NCI-H2227 (cell line): Measurements from ENCODE around the gene STAT5B.

ENCODE experiments used
- DNase-seq: peaks from one replicate; lab custom pipeline; 2025; ENCODE audit not compliant: unreplicated experiment; lab: John Stamatoyannopoulos, UW

Gene STAT5B

DNA sequence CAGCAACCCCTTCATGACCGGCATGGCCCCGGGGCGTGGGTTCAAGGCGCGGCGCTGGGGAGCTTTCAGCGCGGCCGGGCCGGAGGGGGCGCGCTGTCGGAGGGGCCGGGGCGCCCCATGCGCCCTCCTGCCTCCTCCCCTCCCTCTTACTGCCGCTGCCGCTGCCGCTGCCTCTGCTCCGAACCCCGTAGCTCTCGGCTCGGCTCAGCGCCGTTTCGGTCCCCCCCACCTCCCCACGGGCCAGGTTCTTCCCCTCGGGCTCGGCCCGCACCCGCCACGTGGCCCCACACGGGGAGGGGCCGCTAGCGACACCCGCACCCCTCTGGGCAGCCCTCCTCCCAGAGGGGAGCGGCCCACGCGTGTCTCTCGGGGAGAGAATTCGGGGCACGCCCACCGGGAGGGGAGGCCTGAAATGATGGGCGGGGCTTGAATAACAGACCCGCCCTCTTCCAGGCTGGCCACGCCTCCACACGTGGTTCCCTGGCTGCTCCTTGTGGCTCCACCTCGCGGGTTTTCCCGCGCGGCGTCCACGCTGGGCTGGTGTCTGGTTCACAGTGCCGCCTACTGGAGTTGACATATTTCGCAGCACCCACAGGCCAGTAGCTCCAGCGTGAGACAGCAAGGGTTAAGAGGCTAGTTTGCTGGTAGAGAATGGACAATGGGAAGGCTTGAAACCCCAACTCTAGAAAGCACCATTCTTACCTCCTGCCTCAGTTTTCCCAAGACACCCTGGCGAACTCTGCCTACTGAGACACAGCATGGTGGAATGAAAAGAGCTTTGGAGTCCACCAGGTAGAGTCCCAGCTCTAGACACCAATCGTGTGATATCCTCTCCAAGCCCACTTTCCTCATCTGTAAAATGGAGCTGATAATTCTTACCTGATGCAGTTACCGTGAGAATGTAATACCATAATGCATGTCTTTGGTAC, 95.0 kb downstream of the STAT5B start, which contains the start of gene KCNH4:
Gene KCNH4 (minus strand): TSS at position 221 of the 929 bp plus-strand sequence. CDS start 197 bp downstream, at position 24.
- peak; percentile 96 for DNase-seq

DNA sequence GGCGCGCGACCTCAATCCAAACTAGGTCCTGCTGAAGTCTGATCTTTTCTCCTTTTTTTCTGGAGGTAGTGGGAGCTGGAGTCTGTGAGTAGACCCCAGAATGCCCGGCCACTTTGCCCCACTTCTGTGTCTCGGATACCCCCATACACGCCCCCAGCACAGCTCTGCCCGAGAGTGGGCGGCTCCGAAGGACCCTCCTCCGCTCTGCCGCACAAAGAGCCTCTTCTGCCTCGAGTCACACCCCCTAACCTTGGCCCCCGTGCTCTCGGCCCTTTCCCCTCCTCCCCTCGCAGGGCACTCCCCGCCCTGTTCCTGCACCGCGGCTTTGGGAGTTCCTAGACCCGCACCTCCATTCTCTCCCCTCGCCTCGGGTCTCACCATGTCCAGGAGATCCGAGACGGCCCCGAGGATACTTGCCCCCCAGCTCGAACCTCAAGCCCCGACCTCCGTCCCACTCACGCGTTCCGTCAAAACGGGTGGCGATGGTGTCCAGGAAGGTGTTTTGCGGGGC, 95.7 kb downstream of the STAT5B start:
- DNase-seq, result no peak

DNA sequence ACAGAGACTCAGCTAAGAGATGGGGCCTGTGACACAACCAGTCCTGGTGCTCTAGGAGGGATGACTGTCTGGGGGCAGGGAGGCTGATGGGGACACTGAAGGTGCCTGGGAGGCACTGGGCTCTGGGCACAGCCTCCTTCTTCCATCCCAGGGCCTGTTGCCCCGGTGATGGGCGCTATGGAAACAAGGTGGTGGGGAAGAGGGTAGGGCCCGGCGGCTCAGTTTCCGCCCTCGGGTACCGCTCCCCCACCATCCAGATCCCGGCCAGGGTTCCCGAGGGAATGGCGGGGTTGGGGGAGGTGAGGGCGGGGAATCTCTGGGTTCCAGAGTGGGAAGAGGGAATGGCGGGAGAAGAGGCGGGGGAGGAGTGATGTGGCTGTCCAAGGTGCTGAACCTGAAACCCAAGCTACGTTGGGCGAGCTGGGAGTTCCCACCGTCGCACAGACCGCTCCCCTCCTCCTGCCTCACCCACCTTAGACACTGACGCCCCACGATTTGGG, 96.2 kb downstream of the STAT5B start:
- peak; percentile 71 for DNase-seq

DNA sequence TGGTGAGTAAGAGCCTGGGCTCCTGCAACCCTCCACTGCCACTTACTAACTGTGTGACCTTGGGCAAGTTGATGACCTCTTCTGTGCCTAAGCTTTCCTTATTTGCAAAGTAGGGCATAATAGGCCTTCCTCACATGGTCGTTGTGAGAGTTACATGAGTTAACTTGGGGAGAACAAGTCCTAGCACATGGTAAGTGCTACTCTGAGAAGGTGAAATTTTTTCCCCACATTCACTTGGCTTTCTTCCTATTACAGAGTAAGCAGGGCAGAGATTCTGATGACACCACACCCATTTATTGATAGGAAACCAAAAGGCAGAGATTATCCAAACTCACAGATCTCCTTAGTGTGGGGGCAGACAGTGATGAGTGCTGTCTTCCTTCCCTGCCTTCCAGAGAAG, 96.9 kb downstream of the STAT5B start:
- DNase-seq, result no peak

DNA sequence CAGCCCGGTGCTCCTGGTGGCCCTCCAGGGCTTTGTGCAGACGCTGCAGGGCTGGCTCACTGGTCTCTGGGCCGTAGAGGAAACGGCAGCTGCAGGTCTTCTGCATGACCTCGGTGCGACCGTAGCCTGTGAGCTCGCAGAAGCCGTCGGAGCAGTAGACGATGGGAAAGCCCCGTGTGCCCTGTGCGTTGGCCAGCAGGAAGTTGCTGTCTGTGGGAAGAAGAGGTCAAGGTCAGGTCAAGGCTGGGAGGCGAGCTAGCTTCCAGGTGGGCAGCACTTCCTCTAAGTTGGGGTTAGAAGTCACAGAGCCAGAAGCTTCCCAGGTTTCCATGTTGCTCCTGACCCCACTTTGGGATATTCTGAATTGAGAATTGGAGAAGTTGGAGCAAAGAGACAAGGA, 97.4 kb downstream of the STAT5B start:
- DNase-seq, result no peak

DNA sequence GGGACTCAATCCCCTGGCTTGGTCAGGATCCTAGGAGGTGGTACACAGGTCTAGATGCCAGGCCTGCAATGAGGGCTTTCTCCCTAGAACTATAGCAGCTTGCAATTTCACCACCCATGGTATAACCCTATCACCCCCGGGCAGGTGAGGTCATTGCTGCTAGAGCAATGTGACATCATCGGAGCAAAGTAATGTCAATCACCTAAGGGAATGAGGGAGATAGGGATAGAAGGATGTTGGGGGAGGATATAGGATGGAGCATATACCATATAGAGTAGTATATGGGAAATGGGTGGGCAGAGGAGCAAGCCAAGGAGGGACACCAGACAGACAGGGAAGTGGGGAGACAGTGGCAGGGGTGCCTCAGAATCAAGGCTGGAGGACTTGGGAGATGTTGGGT, 98.5 kb downstream of the STAT5B start:
- DNase-seq, result no peak

DNA sequence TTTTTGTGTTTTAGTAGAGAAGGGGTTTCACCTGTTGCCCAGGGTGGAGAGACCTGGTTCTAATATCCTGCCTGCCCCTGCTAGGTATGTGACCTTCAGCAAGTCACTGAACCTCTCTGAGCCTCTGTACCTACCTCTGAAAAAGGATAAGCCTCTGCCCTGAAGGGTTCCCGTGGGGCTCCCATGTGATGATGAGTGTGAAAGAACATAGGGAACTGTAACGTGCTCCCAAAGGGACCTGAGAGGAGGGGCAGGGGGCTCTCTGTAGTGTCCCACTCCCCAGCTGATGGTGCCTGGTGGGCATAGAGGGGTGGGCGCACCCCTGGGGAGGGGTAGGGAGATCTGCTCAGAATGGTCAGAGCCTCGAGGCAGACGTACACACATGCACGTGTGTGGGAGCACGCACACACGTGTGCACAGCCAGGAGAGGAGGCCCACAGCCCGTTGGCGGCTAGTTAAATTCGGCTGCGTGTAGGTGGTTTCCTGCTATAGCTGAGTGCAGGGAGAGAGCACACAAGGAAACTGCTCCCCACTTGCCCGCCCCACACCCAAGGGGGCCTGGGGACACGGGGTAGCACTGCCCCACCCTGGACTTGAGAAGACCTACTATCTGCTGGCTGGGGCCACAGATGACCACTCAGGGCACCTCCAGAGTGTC, 101.9 kb downstream of the STAT5B start:
- DNase-seq, result no peak

DNA sequence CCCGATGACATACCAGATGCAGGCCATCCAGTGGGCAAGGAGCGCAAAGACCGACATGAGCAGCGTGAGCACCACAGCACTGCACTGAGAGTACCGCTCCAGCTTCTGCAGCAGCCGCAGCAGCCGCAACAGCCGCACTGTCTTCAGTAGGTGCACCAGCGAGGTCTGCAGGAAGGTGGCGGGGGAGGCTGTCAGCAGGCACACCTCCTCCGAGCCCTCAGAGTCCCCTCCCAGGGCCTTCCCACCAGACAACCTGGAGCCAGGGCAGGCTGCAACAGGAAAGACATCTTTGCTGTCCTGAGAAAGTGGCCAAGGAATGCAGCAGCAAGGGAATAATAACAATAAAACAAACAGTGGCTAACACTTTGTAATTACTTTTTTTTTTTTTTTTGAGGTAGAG, 104.4 kb downstream of the STAT5B start:
- peak; percentile 19 for DNase-seq

DNA sequence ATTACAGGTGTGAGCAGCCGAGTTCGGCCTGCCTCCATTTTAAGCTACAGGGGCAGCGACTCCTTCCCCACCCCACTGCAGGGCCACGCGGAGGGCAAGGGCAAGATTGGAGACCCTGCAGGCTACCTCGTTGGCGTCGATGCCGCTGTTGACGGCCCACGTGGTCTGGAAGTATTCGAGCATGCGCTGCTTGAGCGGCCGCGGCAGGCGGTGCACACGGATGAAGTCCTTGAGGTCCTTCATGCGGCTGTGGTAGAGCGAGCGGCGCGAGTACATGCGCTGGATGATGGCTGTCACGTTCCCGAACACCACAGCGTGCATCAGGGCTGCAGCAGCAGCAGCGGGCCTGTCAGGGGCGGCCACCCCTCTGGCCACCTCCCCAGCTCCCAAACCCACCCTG, 106.8 kb downstream of the STAT5B start:
- no peak for DNase-seq

DNA sequence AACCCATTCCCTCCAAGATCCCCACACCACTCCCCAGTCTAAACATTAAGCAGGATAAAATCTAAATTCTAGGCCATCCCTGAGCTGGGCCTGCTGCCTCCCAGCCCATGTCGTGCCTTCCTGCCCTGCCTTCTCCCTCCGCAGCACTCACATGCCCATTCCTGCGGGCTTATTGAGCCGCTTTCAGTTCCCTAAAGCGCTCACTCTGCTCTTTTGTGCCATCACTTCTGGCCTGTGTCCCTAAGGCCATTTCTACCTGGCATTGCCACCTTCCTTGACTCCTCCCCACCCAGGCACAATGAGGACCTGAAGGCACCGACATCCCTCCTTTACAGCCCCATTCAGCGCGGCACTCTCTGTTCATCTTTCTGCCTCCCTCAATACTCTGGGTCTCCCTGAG, 108.4 kb downstream of the STAT5B start:
- DNase-seq, result no peak

DNA sequence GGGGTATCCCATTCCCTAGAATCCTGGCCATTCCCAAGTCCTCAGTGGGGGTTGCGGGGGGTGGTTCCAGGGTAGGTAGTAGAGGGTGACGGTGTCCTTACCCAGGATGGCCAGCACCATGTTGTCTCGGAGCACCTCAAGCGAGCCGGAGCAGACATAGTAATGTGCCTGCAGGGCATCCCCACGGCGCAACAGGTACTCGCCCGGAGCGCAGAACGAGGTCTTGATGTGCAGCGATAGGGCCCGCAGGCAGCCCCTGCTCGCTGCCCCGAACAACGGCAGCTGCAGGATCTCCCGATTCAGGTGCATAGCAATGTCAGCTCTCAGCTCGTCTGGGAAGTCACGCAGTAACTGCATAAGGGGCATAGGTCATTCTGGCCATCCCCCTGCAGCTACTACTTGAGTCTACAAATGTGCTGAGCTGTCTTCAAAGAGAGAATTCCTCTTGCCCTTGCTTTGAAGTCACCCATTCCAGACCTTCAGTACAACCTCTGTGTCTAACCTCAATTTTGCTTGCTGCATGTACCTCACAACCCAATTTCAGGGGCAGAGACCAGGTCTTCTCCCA, 109.9 kb downstream of the STAT5B start:
- no peak for DNase-seq

DNA sequence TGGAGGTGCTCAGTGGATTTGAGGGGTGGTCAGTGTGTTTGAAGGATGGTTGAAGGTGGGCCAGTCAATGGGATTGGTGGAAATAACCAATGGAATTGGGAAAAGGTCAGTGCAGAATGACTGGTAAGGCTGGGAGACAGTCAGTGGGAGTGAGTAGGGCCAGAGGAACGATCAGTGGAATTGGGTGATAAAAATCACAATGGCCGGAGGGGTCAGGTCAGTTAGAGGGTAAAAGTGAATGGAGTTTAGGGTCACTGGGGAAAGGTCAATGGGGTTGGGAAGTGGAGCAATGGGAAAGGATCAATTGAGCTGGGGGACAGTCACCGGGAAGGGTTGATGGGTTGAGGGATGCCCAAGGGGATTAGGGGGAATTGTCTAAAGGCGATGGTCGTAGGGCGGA, 110.4 kb downstream of the STAT5B start:
- no peak for DNase-seq

DNA sequence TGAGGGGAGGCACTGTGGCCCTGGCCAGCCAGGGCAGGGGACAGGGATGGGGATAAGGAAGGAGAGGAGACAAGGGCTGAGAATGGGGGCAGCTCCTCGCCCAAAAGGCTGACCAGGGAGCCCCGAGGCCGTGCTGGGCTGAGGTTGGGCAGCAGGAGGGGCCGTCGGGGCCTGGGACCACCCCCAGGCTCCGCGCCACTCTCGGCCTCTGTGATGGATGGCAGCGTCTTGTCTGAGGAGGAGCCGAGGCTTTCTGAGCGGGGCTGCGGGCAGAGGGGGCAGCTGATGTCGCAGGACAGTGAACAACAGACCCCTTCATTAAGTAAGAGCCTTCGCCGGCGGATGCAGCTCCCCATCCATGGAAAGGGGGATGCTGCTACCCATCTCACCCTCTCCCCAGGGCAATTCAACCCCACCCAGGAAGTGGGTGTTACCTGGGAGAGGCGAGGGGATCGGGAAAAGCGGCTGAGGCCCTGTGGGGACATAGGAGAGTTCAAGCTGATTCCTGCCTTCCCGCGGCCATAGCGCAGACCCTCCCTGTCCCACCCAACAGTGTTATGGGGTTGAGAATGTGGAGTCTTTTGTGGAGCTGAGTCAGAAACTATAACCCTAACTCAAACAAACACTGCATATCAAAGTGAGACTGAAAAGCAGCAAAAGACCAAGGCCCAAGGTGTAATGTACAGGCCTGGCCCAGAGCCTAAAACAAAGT, 112.3 kb downstream of the STAT5B start:
- DNase-seq, result no peak

DNA sequence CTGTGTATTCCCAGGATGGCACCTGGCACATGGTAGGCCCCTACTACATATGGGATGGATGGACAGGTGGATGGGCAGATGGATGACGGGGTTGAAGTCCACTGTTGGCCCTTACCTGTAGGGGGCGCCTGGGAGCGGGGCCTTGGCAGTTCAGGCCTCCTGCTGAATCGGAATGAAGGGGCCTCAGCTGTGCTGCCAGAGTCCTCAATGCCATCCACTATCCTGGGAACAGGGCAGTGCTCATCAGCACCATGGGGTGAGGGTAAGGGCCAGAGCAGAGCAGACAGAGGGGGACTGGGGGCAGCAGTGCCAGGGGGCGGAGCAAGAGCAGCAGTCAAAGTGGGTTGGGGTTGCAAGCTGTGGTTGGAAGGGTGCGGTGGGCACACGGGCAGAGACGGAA, 113.1 kb downstream of the STAT5B start:
- peak; percentile 22 for DNase-seq

DNA sequence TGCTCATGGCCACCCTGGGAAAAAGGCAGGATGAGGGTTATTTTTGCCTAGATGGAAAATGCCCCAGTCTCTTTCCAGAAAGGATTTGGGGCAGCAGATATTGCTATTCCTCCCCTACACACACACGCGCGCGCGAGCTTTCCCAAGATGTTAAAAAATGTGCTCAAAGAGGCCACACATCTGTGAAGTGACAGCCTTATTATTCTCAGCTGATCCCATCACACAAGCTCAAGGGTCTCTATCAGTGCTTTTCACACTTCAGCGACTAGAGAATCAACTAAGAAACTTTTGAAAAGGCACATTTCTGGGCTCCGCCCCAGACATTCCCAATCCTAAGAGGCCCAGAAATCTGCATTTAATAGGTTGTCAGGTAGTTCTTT, 115.7 kb downstream of the STAT5B start:
- DNase-seq, result no peak

DNA sequence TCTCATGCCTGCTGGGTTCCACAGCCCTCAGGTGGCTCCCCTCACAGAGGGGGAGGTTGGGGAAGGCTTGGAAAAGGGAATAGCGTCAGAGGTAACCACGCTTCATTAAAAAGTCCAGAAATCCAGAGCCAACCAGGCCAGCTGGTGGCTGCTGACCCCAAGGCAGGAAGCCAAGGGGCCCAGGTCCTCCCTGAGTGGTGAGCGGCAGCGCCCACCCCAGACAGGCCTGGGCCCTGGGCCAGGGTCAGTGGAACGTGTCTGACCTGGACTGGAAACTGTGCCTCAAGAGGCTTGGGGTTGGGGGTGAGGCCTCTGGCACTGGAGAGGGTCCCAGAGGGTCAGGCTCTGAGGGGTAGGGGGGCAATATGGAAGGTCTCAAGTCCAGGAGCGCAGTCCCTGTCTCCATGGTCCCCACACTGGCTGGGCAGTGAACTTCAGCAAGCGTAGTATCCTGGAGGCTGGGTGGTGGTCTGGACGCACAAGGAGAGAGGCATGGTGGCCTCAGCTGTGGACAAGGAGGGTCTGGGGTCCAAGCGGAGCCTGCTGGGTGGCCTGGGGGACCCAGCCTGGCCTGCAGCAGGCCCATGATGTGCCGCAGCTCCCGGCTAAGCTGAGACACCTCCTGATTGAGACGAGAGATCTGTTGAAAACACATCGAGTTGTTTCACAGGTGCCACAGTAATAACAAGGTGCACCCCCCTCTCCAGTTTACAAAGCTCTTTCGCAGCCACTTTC, 116.2 kb downstream of the STAT5B start:
- DNase-seq, result no peak

DNA sequence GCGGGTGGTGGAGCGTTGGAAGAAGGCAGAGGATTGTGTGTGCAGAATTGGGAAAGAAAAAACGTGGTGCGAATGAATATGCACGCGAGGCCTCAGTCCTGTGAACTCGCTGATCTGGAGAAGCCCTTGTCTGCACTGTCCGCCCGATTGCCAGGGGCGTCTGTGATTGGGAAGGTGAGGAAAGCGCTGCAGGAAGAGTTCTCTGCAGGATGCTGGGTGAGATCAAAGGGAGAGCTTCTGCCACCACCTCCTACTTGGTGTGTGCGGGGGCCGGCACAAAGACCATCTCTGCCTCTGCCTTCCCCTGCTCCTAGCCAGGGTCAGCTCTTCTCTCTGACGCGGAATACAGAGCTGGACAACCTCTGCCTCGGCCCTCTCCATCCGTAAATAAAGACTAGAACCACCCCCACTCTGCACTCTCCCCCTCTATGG, 120.6 kb downstream of the STAT5B start:
- peak; percentile 44 for DNase-seq

DNA sequence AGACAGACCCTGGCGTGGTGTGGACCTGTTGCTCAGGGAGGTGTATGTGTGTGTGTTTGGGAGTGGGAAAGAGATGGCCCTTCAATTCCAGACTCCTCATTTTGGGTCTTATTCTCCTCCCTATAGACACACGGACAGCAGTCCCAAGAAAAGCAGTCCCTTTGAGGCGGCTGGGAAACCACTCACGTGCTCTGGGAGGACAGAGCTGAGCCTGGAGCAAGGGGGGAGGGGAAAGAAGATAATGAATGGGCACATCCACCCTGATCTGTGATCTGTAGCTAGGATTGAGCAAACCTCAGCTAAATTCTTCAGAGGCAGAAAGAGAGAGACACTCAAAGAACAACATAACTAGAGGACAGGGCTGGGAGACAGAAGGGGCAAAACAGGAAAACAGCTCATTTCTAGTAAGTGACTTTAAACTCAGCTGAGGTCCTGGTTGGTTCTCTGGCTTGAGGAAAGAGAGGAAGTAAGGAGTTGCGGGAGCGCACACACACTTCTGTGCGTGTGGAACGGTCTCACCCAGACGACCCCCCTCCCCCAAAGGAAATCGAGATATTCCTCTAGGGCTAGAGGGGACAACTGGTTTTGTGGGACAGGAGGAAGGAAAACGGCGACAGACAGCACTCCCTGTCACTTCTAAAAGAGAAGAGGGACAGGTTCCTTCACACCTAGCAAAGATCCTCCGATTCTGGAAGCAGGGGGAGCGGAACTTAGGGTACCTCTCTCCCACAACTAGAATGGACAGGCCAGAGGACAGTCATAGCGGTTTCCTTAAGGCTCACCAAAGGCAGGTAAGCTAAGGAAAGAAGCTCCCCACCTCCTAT, 122.1 kb downstream of the STAT5B start:
- DNase-seq, result peak; percentile 33
